ENCODE results near the gene VPS13D. TPM values are rescaled to one million over a fixed set of nuclear protein-coding genes. Genes with fewer than 3 reads are reported as not detected.

The VPS13D gene
- total RNA-seq, 6 experiments from 2014 or later, result 25.9 to 36.9 (median 30.8) TPM

DNA sequence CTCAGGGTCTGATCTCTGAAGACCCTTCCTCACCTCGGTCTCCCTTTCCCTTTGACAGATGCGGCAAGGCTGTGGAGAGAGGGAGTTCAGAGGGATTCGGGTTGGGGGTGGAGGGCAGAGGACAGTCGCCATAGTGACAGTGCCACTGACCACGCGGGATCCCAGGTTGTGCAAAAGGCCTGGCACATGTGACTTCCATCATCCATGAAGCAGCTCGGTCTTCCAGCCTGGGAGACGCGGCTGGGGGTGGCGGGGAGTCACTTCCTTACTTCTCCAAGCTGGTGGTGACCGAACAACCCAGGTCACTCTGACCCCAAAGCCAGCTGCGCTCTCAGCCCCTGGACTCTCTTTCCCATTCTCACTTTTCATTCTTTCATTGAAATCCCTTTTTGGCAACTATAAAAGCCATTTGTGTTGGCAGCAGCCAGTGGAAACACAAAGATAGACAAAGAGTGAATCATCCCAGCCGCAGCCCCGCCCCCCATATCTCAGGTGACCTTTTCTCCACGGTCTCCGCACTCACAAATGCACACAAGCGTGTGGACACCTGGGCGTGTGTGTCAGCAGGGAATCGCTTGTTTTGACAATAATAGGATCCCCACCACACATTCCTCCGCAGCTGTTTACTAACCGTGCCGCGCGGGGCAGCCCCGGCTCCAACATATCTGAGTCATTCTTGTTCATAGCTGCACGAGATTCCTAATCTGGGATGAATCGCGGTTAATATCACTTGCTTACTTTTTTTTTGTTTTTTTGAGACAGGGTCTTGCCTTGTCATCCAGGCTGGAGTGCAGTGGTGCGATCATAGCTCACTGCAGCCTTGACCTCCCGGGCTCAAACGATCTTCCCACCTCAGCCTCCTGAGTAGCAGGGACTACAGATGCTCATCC is 319.9 kb downstream of the VPS13D start:
- intact Hi-C loops (cut with DNase I), result loop anchor here in 1 of 2 donors (10.0 kb wide), 1 partner anchor 45 kb away; no protein-coding TSS in a partner anchor
- peak; percentile 66 to 85 (median 68) for ATAC-seq
- Histone ChIP-seq H3K4me1 (peaks cover 0 to 6% (median 0%) of the 10 kb centered on the region in 4 donors), H3K36me3 (no peaks in the 10 kb centered on the region), H3K27me3 (no peaks in the 10 kb centered on the region), H3K9me3 (no peaks in the 10 kb centered on the region), H3K4me3 (no peak overlapping the region), H3K27ac (peak overlapping the region in 2 of 3 donors; percentile 18 to 38)
- peak; percentile 64 to 72 (median 71) for DNase-seq
- TF ChIP-seq, protein P1, sequence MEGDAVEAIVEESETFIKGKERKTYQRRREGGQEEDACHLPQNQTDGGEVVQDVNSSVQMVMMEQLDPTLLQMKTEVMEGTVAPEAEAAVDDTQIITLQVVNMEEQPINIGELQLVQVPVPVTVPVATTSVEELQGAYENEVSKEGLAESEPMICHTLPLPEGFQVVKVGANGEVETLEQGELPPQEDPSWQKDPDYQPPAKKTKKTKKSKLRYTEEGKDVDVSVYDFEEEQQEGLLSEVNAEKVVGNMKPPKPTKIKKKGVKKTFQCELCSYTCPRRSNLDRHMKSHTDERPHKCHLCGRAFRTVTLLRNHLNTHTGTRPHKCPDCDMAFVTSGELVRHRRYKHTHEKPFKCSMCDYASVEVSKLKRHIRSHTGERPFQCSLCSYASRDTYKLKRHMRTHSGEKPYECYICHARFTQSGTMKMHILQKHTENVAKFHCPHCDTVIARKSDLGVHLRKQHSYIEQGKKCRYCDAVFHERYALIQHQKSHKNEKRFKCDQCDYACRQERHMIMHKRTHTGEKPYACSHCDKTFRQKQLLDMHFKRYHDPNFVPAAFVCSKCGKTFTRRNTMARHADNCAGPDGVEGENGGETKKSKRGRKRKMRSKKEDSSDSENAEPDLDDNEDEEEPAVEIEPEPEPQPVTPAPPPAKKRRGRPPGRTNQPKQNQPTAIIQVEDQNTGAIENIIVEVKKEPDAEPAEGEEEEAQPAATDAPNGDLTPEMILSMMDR (IDR thresholded peaks at IDR 0.05), result no peak
- no peak for TF ChIP-seq POLR2A (IDR thresholded peaks at IDR 0.05)
- 60% methylated on average over 25 of the region's 31 CpGs for WGBS (ENCODE audit: insufficient coverage, low coverage, low lambda C conversion rate, missing lambda C conversion rate)

GRCh38 chr1:12551584-12551983 is 321.8 kb downstream of the VPS13D start:
- H3K36me3 ChIP-seq, result no peaks in the 10 kb centered on the region
- peak in 1 of 3 donors; percentile 8 for DNase-seq
- H3K4me1 ChIP-seq, result peaks cover 0 to 6% (median 0%) of the 10 kb centered on the region in 4 donors
- H3K27ac ChIP-seq, result no peak overlapping the region
- no peak for ATAC-seq
- no peaks in the 10 kb centered on the region for H3K9me3 ChIP-seq
- H3K27me3 ChIP-seq, result no peaks in the 10 kb centered on the region
- TF ChIP-seq, protein P1 (IDR thresholded peaks at IDR 0.05), result no peak
- TF ChIP-seq POLR2A (IDR thresholded peaks at IDR 0.05), result no peak
- intact Hi-C loops (cut with DNase I), result no loop called here
- no peak overlapping the region for H3K4me3 ChIP-seq

DNA sequence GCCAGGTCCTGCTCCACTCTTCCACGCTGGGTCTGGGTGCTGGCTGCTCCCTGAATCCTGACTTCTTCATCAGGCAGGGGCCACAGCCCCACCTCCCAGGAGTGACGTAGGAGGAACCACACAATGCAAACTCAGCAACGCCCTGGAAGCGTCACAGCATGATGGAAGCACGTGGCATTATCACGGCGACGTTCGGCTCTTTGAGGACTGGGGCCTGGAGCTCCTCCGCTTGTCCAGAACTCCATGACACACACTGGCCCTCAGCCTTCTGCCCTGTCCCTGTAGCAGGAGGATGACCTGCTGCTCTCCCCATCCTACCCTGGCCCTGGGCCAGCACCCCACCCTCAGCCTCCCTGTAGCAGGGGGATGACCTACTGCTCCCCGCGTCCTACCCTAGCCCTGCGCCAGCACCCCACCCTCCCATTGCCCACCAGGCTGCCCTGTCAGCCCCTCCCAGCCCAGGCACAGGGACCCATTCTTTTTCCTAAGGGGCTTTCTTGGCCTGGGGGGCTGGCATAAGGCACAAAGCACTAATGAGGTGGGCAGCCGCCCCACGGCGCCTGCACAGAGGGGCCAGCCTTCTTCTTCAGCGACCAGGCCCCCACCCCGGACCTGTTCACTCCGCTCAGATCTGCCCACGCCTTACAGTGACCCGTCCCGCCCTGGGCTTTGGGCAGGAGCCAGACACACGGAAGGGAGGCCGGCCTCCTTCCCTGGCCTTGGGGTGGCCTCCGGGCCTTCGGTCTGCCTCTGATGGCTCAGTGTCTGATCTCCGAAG is 322.5 kb downstream of the VPS13D start:
- no peak for TF ChIP-seq POLR2A (IDR thresholded peaks at IDR 0.05)
- TF ChIP-seq, protein P1 (IDR thresholded peaks at IDR 0.05), result no peak
- DNase-seq, result peak in 2 of 3 donors; percentile 40 to 52
- Histone ChIP-seq H3K9me3 (no peaks in the 10 kb centered on the region), H3K27ac (no peak overlapping the region), H3K27me3 (no peaks in the 10 kb centered on the region), H3K4me1 (peaks cover 0 to 6% (median 0%) of the 10 kb centered on the region in 4 donors), H3K36me3 (no peaks in the 10 kb centered on the region), H3K4me3 (no peak overlapping the region)
- intact Hi-C loops (cut with DNase I), result no loop called here
- ATAC-seq, result no peak
- WGBS (ENCODE audit: insufficient coverage, low coverage, low lambda C conversion rate, missing lambda C conversion rate), result 96% methylated on average over 8 of the region's 27 CpGs

DNA sequence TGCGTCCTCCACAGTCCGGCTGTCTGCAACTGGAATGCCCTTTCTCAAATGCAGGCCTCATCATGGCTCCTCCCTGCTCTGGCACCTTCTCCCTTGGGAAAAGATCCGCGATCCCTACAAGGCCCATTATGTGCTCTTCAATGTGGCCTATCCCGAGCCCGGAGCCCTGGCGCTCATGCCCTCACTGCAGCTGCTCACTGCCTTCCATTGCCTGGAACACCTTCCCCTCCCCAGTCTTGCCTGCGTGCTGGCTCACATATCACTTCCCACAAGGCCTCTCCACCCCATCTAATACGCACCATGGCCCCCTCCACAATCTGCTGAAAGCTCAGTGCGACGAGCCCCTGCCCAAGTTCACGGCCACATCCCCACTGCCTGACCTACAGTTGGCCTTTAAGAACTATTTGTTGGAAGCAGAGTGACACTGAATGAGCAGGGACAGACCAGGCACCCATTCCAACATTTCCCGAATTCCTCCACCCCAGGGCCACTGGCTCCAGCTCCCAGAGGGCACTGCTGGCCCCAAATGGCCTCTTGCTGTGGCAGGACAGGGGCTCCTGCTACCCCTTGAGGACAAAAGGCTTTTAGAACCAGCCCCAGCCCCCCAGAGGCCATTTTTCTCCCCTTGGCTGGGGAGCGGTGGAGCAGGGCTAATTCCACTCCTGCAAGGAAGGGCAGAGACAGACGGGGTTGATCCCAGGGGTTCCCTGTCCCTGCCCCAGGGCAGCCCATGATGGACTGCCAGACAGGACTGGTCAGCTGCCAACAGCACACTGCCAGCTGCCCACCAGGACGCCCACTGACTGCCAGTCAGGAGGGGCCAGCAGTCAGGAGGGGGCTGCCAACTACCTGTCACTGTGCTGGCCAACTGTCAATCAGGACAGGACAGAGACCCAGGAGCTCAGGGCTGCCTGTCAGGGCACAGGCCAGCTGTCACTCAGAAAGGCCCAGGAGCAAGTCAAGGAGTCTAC is 323.4 kb downstream of the VPS13D start:
- DNase-seq (peak in 1 of 3 donors; percentile 42), ATAC-seq (no peak)
- Histone ChIP-seq H3K27me3 (no peaks in the 10 kb centered on the region), H3K9me3 (no peaks in the 10 kb centered on the region), H3K4me1 (peaks cover 0 to 6% (median 0%) of the 10 kb centered on the region in 4 donors), H3K36me3 (no peaks in the 10 kb centered on the region), H3K27ac (no peak overlapping the region), H3K4me3 (no peak overlapping the region)
- WGBS (ENCODE audit: insufficient coverage, low coverage, low lambda C conversion rate, missing lambda C conversion rate), result 81% methylated on average over 9 of the region's 16 CpGs
- TF ChIP-seq, protein P1 (IDR thresholded peaks at IDR 0.05), result no peak
- TF ChIP-seq POLR2A (IDR thresholded peaks at IDR 0.05), result no peak
- intact Hi-C loops (cut with DNase I), result no loop called here

Measured in right lobe of liver (tissue), 6 donors.